Activated T-helper 2 cell treated with anti-CD3 and anti-CD28 coated beads, Interferon-gamma antibody, Interleukin-2, Interleukin-4, amounts not matched to agents 10 μg/mL and 5 μg/mL and 100 μg/mL, durations not matched to agents 14 hours and 24 hours and 36 hours (primary cell): Measurements from ENCODE around the gene ITM2C. TPM values are rescaled to one million over a fixed set of nuclear protein-coding genes. Genes with fewer than 3 reads are reported as not detected.

ENCODE experiments used
- DNase-seq: peaks from one replicate; pipeline ENCODE4 v3.0.0; 2021; ENCODE audit warnings: low spot score
- H3K27ac Mint-ChIP-seq: one replicate; pipeline ENCODE4 v1.8.0; 2021; ENCODE audit warnings: mixed read lengths
- H3K27me3 Mint-ChIP-seq: one replicate; pipeline ENCODE4 v1.8.0; 2021; ENCODE audit warnings: low read depth, mixed read lengths
- H3K36me3 Mint-ChIP-seq: one replicate; pipeline ENCODE4 v1.8.0; 2021; ENCODE audit warnings: low read depth, mixed read lengths
- H3K4me1 Mint-ChIP-seq: one replicate; pipeline ENCODE4 v1.8.0; 2021; ENCODE audit warnings: low read depth, mixed read lengths
- H3K4me3 Mint-ChIP-seq: one replicate; pipeline ENCODE4 v1.8.0; 2021; ENCODE audit warnings: low read depth, mild to moderate bottlenecking, moderate library complexity, mixed read lengths
- H3K9me3 Mint-ChIP-seq: one replicate; pipeline ENCODE4 v1.8.0; 2021; ENCODE audit warnings: mixed read lengths
- intact Hi-C: fragments of 100-400 bp; cut with micrococcal nuclease; formaldehyde crosslinking; loops from one replicate; pipeline ENCODE4 v1.15.1; 2023
- total RNA-seq: library from RNA; stranded (reverse); gene quantifications from 2 replicates; pipeline ENCODE4 v1.2.3, GENCODE V29; 2022

The ITM2C gene
- total RNA-seq, 1 donor from 2014 or later = 13.3 TPM

DNA sequence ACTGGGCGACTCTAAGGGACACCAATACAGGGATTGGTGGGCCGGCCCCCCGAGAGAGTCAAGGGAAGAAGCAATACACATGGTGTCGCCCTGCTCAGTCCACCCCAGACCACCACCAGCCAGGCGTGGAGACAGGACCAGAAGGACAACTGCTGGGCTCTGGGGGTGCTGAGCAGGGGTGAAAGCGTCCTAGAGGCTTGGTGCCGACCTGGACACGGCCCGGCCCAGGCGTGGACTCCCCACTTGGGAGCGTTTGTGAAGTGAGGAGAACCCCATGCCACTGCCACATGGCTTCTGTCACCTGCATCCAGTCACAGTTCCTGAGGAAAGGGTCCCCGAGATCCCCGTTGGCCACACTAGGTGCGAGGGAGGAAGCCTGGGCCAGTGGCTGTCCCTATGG lies 35.4 kb upstream of the ITM2C start:
- intact Hi-C loops = no loop called here
- Mint-ChIP-seq H3K27ac (no peak overlapping the region), H3K4me1 (peaks cover 21% of the 10 kb centered on the region), H3K36me3 (no peaks in the 10 kb centered on the region), H3K4me3 (no peak overlapping the region), H3K9me3 (no peaks in the 10 kb centered on the region), H3K27me3 (peaks cover 60% of the 10 kb centered on the region)
- no peak for DNase-seq

DNA sequence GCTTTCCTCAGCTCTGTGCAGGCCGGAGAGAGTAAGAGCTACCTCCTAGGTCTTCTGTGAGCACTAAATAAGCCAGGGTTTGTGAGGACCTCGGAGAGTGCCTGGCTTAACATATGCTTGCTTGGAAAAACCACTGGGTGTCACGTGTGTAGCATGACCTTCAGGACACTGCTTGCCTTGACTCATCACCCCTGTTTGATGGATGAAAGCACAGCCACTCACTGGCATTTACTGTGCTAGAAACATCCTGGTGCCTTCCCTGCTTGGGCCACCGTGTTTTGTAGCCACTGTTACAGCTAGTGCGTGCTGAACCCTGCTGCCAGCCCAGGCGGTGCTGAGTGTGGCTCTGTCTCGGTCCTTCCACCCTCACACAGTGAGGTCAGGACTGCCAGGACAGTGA lies 34.8 kb upstream of the ITM2C start:
- H3K9me3 Mint-ChIP-seq = no peaks in the 10 kb centered on the region
- H3K4me1 Mint-ChIP-seq = peaks cover 17% of the 10 kb centered on the region
- H3K4me3 Mint-ChIP-seq = no peak overlapping the region
- no peak overlapping the region for H3K27ac Mint-ChIP-seq
- no peak for DNase-seq
- intact Hi-C loops = no loop called here
- H3K36me3 Mint-ChIP-seq = no peaks in the 10 kb centered on the region
- peaks cover 57% of the 10 kb centered on the region for H3K27me3 Mint-ChIP-seq

DNA sequence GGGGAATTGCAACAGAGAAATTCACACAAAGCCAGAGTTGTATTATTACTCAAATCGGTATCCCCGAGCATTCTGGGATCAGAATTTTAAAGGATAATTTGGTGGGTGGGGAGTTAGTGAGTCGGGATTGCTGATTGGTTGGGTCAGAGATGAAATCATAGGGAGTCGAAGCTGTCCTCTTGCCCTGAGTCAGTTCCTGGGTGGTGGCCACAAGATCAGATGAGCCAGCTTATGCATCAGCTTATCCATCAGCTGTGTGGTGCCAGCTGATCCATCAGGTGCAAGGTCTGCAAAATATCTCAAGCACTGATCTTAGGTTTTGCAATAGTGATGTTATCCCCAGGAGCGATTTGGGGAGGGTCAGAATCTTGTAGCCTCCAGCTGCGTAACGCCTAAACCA lies 34.3 kb upstream of the ITM2C start:
- DNase-seq = no peak
- Mint-ChIP-seq H3K27ac (no peak overlapping the region), H3K27me3 (peaks cover 57% of the 10 kb centered on the region)

DNA sequence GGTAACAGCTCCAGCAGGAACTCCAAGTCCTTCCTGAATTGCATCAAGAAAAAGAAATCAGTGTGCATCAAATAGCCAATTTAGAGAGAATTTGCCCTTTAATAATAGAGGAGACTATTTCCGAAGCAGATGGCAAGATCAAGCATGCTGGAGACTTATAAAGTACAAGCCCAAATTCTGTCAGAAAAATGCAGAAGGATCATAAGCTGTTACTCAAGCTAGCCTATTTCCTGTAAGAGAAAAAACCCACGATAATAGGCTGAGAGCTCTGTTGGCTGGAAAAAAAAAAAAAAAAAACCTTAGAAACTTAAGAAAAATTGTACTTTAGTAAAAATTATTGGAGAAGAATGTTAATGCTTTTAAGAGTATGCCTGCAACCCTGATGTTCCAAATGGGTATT lies 24.4 kb upstream of the ITM2C start:
- H3K4me1 Mint-ChIP-seq = peaks cover 4% of the 10 kb centered on the region
- peaks cover 38% of the 10 kb centered on the region for H3K27me3 Mint-ChIP-seq
- no peak overlapping the region for H3K27ac Mint-ChIP-seq
- DNase-seq = no peak
- peaks cover 10% of the 10 kb centered on the region for H3K9me3 Mint-ChIP-seq
- H3K4me3 Mint-ChIP-seq = no peak overlapping the region
- H3K36me3 Mint-ChIP-seq = no peaks in the 10 kb centered on the region
- intact Hi-C loops = no loop called here

More for the DNA sequence above, 34.3 kb upstream of the ITM2C start:
- intact Hi-C loops = no loop called here
- H3K4me3 Mint-ChIP-seq = no peak overlapping the region
- no peaks in the 10 kb centered on the region for H3K9me3 Mint-ChIP-seq
- peaks cover 19% of the 10 kb centered on the region for H3K4me1 Mint-ChIP-seq
- H3K36me3 Mint-ChIP-seq = no peaks in the 10 kb centered on the region

DNA sequence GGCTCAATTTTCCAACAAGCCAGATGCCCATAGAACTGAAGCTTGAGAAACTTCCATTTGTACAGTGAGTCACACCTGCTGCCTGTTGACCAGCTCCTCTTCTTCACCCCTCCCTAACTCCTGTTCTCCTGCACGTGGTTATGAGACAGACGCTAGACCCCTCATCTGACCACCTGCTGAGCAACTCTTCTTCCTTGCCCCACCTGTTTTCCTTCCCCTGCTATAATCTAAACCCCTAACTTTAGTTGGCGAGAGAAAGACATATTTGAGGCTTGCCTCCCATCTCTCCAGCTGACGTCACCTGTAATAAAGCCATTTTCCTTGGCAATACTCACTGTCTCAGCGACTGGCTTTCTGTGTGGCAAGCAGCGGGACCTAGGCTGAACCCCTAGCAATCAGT lies 22.3 kb upstream of the ITM2C start:
- H3K4me1 Mint-ChIP-seq = peaks cover 4% of the 10 kb centered on the region
- intact Hi-C loops = no loop called here
- peaks cover 10% of the 10 kb centered on the region for H3K9me3 Mint-ChIP-seq
- H3K27ac Mint-ChIP-seq = no peak overlapping the region
- no peak overlapping the region for H3K4me3 Mint-ChIP-seq
- H3K36me3 Mint-ChIP-seq = no peaks in the 10 kb centered on the region
- DNase-seq = no peak
- H3K27me3 Mint-ChIP-seq = peaks cover 44% of the 10 kb centered on the region

DNA sequence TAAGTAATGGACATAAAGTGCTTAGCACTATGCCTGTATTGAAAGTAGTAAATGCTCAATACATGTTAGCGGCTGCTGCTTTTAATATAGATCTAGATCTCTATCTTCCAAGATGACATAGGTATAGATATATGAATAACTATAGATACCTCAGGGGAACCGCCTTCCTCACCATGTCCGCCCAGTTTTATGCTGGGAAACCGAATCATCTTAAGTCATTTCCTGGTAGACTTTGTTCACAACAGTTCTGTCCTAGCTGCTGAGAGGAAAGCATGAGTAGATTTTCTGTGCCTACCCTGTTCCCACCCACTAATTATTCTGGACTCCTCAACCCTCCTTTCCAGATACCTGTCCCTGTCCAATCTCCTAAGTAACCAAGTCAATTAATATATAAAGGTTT lies 21.6 kb upstream of the ITM2C start:
- H3K9me3 Mint-ChIP-seq = peaks cover 10% of the 10 kb centered on the region

DNA sequence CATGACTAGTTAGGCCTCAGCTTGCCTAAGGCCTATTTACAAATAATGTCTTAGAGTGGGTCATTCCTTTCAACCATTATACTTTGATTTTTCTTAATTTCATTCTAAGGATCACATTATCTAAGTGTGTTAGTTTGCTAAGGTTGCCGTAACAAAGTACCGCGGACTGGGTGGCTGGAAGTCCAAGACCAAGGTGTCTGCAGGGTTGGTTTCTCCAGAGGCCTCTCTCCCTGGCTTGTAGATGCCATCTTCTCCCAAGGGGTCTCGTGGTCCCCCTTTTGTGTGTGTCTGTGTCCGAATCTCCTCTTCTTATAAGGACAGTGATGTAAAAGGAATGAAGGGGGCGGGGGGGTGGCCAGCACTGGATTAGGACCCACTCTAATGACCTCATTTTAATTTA lies 18.4 kb upstream of the ITM2C start:
- H3K27me3 Mint-ChIP-seq = peaks cover 53% of the 10 kb centered on the region
- DNase-seq = no peak
- intact Hi-C loops = loop anchor here (5.0 kb wide), 2 partner anchors 61 to 206 kb away; no protein-coding TSS in a partner anchor
- H3K4me1 Mint-ChIP-seq = peaks cover 10% of the 10 kb centered on the region
- no peaks in the 10 kb centered on the region for H3K36me3 Mint-ChIP-seq
- no peak overlapping the region for H3K27ac Mint-ChIP-seq
- H3K4me3 Mint-ChIP-seq = no peak overlapping the region
- no peaks in the 10 kb centered on the region for H3K9me3 Mint-ChIP-seq

More for the DNA sequence above, 21.6 kb upstream of the ITM2C start:
- no peaks in the 10 kb centered on the region for H3K36me3 Mint-ChIP-seq
- intact Hi-C loops = no loop called here
- H3K4me3 Mint-ChIP-seq = no peak overlapping the region
- no peak for DNase-seq
- peaks cover 45% of the 10 kb centered on the region for H3K27me3 Mint-ChIP-seq
- H3K4me1 Mint-ChIP-seq = peaks cover 11% of the 10 kb centered on the region
- no peak overlapping the region for H3K27ac Mint-ChIP-seq

DNA sequence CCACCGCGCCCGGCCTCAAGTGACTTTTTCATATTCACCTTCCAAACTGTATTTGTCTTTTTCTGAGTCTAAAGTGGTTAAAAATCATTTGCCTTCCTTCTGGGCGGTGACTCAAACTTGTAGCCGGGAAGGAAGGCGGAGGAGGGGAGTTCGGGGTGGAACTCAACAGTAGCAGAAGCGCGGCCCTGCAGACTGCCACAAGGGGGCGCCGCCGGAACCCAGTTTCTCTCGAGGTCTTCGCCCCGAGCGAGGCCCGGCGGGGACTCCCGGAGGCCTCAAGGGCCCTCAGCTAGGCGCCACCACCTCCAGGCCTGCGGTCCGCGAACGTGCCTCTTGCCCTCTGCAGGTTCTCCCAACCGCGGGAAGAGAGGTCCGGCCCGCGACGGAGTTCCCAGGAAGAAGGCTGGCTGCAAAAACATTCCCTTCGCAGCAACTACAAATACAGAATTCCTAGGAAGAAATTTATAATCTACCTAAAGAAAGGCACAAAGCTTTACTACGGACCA lies 16.8 kb upstream of the ITM2C start:
- H3K36me3 Mint-ChIP-seq = no peaks in the 10 kb centered on the region
- H3K27me3 Mint-ChIP-seq = peaks cover 53% of the 10 kb centered on the region
- no peak overlapping the region for H3K4me3 Mint-ChIP-seq
- intact Hi-C loops = loop anchor here (1.0 to 5.0 kb wide), 4 partner anchors 17 to 204 kb away; partner anchors contain the start of gene ITM2C
- H3K4me1 Mint-ChIP-seq = peaks cover 10% of the 10 kb centered on the region
- no peaks in the 10 kb centered on the region for H3K9me3 Mint-ChIP-seq
- H3K27ac Mint-ChIP-seq = no peak overlapping the region
- DNase-seq = peak; percentile 76

DNA sequence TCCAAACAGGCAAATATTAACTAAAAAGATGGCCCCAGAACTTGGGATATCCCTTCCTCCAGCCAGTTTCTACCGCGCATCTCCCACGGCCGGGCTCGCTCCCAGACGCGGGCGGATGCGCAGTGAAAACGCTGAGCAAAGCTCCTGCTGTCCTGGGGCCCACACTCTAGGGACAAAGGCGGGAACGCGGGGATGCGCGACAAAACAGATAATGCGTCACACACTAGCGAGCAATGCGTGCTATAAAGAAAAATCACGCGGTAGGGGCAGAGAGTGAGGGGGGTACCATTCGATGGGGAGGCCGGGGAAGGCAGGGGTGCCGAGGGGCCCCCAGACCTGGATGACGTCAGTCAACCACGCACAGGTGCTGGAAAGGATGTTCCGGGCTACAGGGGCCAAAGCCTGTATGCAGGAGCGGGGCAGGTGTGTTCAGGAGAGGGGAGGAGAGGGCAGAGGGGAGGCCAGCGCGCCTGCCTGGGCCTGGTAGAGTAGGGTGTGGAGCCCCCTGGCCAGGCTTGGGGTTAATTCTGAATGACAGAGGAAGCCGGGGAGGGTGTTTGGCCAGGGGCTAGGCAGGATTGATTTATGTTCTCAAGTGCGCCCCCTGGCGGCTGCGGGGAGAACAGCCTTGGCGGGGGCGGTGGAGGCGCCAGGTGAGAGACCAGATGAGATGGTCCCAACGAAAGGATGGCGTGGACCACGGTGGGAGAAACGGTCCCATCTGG lies 14.9 kb upstream of the ITM2C start:
- Mint-ChIP-seq H3K4me1 (peaks cover 8% of the 10 kb centered on the region), H3K9me3 (no peaks in the 10 kb centered on the region), H3K27me3 (peaks cover 63% of the 10 kb centered on the region), H3K4me3 (no peak overlapping the region), H3K36me3 (no peaks in the 10 kb centered on the region), H3K27ac (no peak overlapping the region)
- intact Hi-C loops = loop anchor here (1.0 to 5.0 kb wide), 4 partner anchors 15 to 203 kb away; partner anchors contain the start of gene ITM2C
- DNase-seq = peak; percentile 64

DNA sequence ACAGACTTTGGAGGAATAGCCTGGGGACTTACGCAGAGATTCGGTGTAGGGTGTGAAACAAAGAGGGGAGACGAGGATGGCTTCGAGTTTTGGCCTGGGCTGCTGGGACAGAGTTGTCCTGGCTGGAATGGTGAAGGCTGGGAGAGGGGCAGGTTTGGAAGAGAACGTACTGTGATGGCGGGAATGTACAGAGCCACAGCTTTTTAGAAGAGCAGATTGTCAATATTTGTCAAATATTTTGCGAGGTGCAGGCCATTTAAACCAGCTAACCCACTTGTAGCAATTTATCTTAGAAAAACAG lies 14.4 kb upstream of the ITM2C start:
- H3K4me1 Mint-ChIP-seq = peaks cover 8% of the 10 kb centered on the region

DNA sequence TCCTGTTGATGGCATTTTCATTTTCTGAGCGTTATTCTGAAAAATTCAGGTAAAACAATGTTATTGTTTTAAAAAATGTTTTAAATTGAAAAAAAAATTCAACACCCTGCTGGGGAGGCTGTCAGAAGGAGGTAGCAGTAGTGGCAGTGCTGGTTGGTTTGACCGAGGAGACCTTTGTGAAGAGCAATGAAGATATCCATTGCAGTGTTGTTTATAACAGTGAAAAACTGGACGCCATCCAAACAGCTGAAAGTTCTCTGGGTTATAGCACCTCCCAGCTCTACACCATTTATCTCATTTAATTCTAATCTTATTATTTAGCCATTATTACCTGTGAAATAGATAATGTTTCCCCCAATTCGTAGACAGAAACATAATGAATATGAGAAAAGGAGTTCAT lies 12.6 kb upstream of the ITM2C start:
- Mint-ChIP-seq H3K4me3 (no peak overlapping the region), H3K4me1 (peaks cover 9% of the 10 kb centered on the region), H3K27ac (no peak overlapping the region), H3K27me3 (peaks cover 58% of the 10 kb centered on the region), H3K9me3 (no peaks in the 10 kb centered on the region), H3K36me3 (no peaks in the 10 kb centered on the region)
- intact Hi-C loops = no loop called here
- DNase-seq = no peak

More for the DNA sequence above, 14.4 kb upstream of the ITM2C start:
- H3K4me3 Mint-ChIP-seq = no peak overlapping the region
- H3K27ac Mint-ChIP-seq = no peak overlapping the region
- H3K9me3 Mint-ChIP-seq = no peaks in the 10 kb centered on the region
- no peak for DNase-seq
- intact Hi-C loops = loop anchor here (1.0 kb wide), 1 partner anchor 26 kb away; no protein-coding TSS in a partner anchor
- H3K36me3 Mint-ChIP-seq = no peaks in the 10 kb centered on the region
- H3K27me3 Mint-ChIP-seq = peaks cover 58% of the 10 kb centered on the region

DNA sequence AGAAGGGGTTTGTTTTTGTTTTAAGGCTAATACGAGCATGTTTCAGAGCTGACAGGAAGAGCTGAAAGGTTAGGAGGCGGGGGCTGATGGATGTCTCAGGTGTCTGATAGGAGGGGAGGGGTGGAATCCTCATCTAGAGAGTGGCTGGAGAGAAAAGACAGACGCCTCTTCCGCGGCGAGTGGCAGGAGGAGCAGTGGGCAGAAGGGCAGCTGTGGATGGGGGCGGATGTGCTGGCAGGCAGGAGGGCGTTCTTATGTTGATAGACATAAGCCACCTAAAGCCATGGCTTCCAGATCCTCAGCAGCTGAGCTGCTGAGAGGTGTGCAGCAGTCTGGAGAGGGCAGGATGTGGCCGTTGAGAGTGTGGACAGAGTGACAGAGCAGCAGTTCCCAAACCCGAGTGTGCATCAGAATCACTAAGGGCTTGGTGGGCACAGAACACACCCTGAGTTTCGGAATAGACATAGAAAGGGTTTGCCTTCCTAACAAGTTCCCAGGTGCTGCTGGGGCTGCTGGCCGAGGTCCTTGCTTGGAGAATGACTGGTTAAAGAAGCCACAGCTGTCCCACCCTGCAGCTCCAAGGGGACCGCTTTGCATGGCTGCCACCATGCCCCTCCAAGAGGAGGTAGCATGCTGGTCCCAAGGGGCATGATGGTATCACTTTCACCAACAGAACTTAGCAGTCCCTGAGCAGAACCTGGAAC lies 3.0 kb upstream of the ITM2C start:
- peaks cover 16% of the 10 kb centered on the region for H3K4me1 Mint-ChIP-seq
- H3K27ac Mint-ChIP-seq = no peak overlapping the region
- intact Hi-C loops = loop anchor here (5.0 kb wide), 1 partner anchor 39 kb away; no protein-coding TSS in a partner anchor
- no peaks in the 10 kb centered on the region for H3K36me3 Mint-ChIP-seq
- no peak for DNase-seq
- peaks cover 56% of the 10 kb centered on the region for H3K27me3 Mint-ChIP-seq
- H3K4me3 Mint-ChIP-seq = no peak overlapping the region
- H3K9me3 Mint-ChIP-seq = no peaks in the 10 kb centered on the region

DNA sequence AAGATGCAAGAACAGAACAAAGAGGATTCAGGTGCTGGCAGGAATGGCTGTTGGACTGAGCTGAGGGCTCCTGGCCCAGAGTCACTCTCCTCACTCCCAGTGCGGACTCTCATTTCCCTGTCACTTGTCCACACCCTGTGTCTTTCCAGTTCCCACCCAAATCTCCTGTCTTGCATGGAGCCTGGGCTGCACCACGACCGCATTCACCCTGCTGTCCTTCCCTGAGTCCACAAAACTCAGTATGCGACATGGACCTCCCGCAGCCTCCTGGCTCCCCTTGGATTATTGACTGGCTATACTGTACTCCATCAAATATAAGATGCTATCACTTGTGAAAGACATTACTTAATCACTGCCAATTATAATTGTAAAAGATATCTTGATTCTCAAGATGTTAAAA lies 2.5 kb upstream of the ITM2C start:
- Mint-ChIP-seq H3K4me1 (peaks cover 22% of the 10 kb centered on the region), H3K36me3 (no peaks in the 10 kb centered on the region), H3K27ac (no peak overlapping the region), H3K27me3 (peaks cover 58% of the 10 kb centered on the region), H3K9me3 (no peaks in the 10 kb centered on the region), H3K4me3 (no peak overlapping the region)
- intact Hi-C loops = loop anchor here (5.0 kb wide), 1 partner anchor 40 kb away; no protein-coding TSS in a partner anchor
- DNase-seq = no peak
